ENCODE measurements around the gene NEUROD1.

The NEUROD1 gene

DNA sequence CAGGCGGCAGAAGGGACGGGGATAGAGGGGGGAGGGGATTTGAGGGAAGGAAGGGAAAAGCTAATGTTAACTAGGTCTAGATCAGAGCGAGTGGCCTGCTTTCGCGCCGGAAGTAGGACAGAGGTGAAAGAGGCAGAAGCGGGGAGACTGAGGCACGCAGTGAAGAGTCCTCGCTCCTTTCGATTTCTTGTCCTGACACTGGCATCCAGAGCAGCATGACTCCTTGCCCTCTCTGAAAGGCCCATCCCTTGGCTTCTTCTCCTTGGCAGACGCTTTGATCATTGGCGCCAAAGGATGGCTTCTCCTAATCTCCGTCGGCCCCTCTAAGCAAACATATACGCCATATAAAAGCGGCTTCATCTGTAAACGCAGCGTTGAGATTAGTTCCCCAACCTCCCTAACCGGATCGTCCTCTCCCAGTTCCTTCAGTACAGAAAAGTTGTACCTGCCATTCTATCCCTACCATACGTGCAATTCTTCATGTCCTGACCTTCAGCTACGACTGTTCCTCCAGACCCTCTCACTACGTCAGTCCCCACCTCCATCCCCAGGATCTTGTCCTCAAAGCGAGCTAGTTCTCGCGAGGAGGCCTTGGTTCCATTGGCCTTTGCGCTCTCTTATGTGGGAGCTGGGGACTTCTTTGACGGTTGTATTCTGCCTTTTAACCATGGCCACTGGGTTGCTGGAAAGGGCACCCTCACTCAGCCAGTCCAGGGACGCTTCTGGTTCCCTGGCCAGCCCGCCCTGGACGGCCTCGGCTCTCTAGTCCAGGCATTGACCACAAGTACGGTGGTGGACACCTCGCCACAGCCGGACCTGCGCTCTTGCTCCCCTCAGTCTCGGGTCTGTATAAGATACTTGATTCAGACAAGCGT lies 857 bp upstream of the NEUROD1 start:
- no peak for DNase-seq (ENCODE audit: low read depth, low spot score)

DNA sequence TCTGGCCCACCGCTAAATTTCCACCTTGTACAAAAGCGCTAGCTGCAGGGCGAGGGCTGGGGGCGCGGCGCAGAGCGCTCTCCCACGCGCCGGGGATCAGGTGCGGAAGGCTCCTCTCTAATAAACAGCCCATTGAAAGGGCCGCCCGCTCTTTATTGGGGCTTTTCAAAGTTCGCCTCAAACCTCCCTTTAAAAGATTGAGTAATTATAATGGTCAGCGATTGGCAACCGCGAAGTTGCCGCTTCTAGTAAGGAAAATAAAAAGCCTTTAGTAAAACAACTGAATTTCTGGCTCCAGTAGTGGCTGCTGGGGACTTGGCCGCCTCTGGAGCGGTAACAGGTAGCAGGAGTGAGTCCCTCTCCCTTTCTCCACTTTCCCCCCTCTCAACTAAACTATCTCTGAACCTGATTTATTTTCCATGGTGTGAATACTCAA lies 755 bp downstream of the NEUROD1 start:
- DNase-seq (ENCODE audit: low read depth, low spot score), result no peak

DNA sequence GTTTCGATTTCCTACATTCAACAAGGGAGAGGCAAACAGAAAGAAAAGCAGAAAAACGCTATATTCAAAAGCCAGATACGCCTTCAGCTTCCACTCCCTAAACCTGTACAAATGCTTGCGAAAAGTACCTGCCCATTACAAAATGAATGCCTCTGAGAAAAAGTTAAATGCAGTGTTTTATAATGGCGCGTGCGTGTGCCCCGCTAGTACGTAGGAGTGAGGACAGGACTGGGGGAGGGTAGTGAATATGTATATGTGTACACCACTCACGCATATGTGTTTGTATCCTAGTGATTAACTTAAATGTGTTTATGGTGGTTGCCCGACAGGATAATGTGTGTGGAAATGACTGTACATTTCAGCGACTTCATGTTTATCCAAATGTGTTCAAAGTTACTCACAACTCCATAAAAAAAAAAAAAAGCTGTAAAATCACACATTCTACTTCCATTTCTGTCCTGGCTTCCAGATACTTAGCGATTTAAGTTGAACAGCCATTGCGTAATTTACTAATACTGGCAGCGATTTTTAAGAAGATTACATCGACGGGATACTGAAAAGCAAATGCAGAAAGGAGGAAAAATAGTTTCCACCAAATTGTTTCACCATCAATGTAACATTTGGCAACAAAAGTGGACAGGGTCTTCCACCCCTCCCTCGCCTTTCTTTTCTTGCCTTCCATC lies 1.3 kb downstream of the NEUROD1 start:
- DNase-seq (ENCODE audit: low read depth, low spot score), result no peak

DNA sequence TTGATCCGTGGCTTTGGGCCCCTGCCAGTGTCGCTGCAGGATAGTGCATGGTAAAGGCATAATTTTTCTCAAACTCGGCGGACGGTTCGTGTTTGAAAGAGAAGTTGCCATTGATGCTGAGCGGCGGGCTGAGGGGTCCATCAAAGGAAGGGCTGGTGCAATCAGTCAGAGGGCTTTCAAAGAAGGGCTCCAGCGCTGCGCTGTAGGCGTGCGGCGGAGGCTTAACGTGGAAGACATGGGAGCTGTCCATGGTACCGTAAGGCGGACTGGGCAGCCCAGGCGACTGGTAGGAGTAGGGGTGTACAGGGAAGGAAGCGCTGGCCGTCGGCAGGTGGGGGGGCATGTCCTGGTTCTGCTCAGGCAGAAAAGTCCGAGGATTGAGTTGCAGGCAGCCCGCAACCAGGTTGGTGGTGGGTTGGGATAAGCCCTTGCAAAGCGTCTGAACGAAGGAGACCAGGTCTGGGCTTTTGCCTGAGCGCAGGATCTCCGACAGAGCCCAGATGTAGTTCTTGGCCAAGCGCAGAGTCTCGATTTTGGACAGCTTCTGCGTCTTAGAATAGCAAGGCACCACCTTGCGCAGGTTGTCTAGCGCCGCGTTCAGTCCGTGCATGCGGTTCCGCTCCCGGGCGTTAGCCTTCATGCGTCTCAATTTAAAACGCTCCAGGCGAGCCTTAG lies 2.3 kb downstream of the NEUROD1 start:
- no peak for DNase-seq (ENCODE audit: low read depth, low spot score)

DNA sequence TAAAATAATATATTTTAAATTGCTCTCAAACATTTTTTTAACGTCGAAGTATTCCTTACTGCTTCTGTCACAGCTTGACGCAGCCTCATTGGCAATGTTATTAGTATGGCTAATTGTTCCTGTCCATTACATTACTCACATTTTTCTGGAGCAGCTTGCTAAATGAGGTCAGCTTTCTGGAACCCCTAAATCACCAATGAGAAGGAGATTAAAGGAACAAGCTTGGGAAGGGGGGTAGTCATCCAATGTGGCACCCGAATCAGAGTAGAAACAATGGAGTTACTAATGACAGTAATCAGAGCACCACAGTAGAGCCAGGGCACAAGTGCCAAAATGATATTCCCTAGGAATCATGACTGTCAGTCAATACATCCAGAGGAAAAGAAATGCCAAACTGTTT lies 5.1 kb downstream of the NEUROD1 start:
- DNase-seq (ENCODE audit: low read depth, low spot score), result no peak

DNA sequence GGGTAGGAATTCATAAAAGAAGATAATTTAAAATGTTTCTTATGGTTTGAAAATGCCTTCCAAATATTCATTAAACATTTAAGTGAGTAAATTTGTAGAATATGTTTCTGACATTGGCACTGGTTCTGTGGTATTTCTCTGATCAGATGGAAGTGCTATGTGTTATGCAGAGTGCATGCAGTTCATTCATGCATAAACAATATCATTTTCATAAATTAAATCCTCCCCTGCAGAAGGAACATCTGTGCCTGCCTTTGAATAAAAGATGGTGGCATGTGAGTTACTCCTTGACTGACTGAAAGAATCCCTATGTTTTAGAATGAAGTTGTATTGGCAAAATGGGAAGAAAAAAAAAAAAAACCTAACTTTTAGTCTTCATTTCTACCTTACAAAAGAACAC lies 5.9 kb downstream of the NEUROD1 start:
- DNase-seq (ENCODE audit: low read depth, low spot score), result no peak

DNA sequence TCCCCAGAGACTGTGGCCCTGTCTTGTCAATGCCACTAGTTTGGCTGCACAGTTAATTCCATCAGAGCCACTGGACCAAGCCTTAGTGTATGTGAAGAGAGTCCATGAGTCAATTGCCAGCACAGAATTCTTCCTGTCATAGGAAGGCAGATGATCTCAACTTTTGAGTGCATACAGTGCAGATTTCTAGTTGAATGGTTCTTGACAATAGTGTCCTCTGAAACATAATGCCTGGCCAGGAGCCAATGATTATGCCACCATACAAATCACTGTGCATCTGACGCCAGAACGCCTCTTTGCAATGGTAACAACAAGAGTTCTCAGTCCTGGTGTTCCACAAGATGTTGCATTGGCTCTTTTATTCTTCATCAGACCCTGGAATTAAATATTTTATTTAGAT lies 7.1 kb downstream of the NEUROD1 start:
- no peak for DNase-seq (ENCODE audit: low read depth, low spot score)

DNA sequence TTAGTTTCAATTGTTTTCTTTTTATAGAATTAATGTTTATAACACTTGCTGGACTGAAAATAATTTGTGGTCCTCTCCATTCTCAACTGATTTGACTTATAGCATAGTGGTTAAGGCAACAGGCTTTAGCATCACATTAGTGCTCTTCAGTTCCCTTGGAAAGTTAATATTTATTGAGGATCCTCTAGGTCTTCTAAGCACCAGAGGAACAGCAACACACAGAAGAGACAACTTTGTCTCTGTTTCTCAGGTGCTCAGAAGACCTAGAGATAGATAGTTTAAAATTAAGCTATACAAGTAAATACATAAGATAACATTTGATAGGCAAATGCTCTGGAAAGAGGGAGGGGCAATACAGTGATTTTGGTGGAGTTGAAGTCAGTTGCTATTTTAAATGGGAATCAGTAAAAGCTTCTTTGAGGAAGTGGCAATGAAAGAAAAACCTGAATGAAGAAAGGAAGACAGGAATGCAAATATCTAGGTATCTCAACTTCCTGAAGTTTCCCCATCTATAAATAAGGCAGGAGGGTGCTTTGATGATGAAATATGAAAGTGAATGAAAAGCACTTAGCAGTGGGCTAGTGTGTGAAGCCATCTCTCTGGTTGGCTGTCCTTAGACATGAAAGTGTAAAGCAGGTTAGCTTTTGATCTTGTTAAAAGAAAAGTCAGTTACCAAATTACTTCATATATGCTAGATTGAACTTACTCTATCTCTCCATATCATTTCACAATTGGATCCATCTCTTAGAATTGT lies 7.9 kb downstream of the NEUROD1 start:
- DNase-seq (ENCODE audit: low read depth, low spot score), result no peak

DNA sequence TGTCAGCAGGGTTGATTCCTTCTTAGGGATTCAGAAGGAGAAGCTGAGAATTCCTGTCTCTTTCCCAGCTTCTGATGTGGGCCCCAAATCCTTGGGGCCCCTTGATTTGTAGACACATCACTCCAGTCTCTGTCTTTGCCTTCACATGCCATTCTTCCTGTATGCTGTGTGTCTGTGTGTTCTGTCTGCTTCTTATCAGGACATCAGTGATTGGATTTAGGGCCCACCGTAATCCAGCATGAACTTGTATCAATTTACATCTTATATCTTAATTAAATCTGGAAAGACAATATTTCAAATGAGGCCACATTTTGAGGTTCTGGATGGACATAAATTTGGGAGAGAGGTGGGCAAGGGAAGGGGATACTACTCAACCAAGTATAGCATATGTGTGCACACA lies 9.7 kb downstream of the NEUROD1 start:
- DNase-seq (ENCODE audit: low read depth, low spot score), result no peak

DNA sequence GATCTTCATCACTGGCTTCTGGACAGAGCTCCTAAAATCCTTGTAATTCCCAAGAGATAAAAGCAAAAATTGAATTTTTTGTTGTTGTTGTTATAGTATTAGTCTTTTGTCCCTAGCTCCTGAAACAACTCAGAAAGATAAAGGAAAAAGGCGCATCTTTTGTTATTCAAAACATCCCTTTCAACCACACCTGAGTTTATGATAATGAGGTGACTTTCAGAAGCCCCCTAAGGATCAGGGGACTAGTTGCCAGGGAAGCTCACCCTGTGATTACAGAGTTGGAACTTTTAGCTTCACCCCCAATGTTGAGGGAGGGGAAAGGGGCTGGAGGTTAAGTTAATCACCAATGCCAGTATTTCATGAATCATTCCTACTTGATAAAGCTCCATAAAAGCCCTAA lies 13.1 kb downstream of the NEUROD1 start:
- no peak for DNase-seq (ENCODE audit: low read depth, low spot score)

DNA sequence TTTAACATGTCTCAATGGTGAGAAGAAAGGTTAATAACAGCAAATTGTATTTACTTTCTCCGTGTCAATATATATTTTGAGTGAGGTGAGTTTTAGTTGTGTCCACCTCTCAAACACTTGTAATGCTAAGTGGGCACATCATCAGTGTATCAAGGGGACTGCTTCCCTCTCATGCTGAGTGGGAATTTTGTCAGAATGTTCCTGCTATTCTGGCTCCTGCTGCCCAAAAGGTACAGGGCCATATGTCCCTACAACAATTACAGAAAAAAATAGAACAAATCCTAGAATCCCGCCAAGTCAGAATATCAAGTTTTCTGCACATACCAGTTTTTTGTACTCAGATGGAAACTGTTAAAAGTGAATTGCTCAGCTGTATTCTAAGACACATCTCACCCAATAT lies 18.0 kb downstream of the NEUROD1 start:
- no peak for DNase-seq (ENCODE audit: low read depth, low spot score)

DNA sequence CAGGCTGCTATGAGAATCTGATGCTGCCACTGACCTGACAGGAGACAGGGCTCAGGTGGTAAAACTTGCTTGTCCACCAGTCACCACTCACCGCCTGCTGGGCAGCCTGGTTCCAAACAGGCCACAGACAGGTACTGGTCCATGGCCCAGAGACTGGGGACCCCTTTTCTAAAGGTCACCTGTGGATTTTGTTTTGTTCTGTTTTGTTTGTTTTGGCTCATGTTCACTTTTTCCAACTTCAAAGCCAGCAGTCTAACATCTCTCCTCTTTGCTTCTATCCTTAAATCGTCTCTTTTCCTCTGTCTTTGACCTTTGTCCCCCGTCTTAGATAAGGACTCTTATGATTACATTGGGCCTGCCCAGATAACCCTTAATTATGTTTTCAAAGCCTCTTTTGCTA lies 20.1 kb downstream of the NEUROD1 start:
- DNase-seq (ENCODE audit: low read depth, low spot score), result no peak

DNA sequence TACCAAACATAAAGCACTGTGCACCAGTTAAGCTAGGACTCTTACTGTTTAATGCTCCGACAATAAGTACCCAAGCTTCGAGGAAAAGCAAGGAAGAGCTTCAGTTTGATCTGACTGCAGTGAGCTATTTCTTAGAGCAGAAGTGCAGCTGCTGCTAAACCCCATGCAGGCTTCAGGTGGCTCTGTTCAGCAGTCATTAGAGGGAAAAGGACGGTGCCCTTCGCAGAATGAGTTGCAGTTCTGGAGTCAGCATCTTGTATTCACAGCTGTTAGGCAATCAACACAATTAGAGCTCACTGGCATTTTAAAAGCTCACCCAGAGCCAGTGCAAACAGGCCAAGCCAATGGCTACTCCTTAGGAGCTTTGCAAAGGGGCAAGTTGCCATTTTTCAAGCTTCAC lies 21.9 kb downstream of the NEUROD1 start:
- DNase-seq (ENCODE audit: low read depth, low spot score), result no peak

DNA sequence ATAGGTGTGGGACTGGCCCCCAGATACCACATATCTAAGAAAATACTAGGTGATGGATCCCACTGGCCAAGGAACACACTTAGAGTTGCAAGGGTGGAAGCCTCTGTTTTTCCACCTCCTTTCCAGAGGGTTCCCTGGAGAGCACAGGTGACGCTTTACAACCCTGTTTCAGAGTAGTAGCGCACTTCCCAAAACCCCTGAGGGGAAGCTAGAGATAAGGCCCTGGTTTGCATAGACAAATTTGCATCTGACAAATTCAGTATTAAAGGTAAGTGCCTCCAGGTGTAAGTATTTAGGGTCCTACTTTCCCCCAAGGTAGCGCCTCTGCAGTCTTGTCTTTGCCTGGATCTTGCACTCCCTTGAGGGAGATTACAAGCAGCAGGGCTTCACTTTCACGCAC lies 22.9 kb downstream of the NEUROD1 start:
- DNase-seq (ENCODE audit: low read depth, low spot score), result no peak

DNA sequence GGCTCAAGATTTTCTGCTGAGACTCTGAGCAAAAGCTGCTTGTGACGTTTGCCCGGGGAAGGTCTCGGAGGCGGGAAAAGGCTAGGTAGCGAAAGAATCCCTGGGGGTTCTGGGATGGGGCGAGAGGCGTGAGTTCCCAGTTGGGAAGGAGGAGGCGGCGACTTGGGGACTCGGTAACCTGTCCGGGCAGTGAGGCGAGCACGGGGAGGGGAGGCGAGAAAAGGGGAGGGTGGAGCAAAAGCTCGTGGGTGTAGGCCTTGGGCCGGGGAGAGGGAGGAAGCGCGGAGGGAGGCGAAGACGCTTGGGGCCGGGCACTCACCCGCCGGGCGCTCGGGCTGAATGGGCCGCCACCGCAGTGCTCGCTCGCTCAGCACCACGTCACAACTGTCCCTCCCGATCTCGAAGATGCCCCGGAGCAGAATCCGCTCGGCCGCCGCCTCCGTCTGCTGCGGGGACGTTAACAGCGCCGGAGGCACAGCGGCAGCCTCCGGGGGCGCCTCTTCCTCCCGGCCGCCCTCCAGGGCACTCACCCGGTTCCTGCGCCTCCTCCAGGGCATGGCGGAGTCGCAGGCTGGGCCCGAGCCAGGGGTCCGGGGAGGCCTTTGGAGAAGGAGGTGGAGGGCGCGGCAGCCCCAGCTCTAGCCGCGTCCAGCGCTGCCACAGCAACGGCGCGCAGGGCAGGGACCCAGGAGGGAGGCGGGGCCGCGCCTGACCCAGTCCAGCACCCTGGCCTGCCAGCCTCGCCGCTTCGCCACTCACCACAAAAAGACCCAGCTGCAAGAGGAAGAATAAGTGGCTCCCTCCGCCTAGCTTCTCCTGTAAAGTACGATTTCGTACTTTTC lies 23.6 kb downstream of the NEUROD1 start, which contains the start of gene CERKL:
TSS of gene CERKL (minus strand) at position 656 of the 842 bp plus-strand sequence. CDS start at position 557, 99 bp downstream.
- no peak for DNase-seq (ENCODE audit: low read depth, low spot score)

DNA sequence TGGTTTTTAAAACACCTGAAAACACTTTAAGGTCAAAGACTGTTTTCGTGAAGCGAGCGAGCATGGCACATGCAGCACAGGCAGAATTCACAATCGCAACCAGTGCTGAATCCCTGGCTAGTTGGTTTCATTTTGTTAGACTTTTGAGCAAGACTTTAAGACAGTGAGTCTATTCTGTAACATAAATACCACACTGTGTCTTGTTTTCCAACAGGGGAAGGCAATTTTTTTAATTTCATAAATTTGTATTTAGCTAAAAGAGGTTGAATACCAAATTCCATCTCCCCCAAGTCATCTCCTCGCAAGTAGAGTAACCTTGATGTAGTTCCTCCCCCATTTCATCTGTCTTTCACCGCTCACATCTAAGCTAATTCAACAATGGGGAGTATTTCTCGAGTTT lies 24.8 kb downstream of the NEUROD1 start:
- DNase-seq (ENCODE audit: low read depth, low spot score), result no peak

DNA sequence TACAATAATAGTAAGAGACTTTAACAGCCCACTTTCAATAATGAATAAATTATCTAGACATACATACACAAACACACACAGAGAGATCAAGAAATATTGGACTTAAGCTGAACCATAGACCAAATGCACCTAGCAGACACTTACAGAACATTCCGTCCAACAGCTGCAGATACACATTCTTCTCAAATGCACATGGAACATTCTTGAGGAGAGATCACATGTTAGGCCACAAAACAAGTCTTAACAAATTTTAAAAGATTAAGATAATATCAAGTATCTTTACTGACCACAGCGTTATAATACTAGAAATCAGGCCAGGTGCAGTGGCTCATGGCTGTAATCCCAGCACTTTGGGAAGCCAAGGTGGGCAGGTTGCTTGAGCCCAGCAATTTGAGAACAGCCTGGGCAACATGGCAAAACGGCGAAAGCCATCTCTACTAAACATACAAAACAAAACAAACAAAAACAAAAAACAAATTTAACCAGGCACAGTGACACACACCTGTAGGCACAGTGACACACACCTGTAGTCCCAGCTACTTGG lies 30.8 kb downstream of the NEUROD1 start:
- no peak for DNase-seq (ENCODE audit: low read depth, low spot score)

DNA sequence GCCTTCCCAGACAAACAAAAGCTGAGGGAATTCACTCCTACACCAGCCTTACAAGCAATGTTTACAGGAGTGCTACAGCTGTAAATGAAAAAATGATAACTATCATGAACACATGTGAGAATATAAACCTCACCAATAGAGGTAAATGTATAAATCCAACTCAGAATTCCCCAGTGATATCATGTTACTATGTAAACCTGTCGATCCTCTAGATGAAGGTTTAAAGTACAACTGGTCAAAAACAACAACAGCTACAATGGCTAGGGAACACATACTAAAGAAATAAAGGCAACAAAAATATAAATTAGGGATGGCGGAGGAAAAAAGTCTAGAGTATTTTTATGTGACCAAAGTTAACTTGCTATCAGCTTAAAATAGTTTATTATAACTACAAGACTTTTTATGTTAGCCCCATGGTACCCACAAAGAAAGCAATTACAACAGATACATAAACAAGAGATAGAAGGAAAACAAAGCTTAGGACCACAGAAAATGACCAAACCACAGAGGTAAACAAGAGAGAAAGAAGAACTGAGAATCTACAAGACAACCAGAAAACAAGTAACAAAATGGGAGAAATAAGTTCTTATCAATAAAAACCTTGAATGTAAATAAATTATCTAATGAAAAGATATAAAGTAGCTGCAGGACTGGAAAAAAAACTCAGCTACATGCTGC lies 31.7 kb downstream of the NEUROD1 start:
- DNase-seq (ENCODE audit: low read depth, low spot score), result no peak

DNA sequence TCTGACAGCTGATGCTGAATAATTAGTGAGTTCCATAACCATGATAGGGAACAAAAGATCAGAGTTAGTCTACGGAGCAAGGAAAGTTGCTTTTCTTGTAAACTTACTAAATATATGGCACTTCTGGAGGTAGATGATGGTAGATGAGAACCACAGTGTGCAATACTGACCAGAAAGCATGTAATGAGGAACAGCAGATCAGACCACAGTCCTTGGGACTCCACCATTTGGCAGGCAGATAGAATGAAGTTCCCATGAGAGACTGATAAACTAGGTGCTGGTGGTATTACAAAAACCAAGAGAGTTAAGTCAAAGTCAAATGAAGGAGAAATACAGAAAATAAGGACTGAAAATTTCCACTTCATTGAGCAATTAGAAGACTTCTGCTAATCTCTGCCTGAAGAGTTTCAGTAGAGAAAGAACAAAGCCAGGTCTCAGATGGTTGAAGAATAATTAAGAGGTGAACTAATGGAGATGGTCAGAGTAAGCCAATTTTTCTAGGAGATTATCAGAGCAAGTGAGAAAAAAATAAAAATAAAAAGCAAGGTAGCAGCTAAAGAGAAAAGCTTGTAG lies 33.8 kb downstream of the NEUROD1 start:
- no peak for DNase-seq (ENCODE audit: low read depth, low spot score)

DNA sequence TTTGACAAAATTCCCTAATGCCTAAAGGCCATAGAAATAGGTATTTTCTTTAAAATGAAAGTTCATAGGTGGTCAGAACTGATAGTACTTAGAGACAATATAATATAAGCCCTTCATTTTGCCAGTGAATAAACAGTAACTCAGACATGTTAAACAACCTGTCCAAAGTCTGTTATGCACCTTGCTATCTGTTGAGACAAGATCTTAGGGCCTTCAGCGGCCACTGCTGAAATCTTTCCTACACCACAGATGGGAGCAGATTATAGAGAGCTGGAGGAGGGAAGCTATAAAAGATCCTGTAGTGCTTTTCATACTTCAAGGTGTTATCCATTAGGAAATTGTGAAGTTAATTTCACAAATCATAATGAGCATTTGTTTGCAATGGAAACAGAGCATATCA lies 37.2 kb downstream of the NEUROD1 start:
- DNase-seq (ENCODE audit: low read depth, low spot score), result no peak
